ENCODE data around the gene KIAA0319L. TPM values are rescaled to one million over a fixed set of nuclear protein-coding genes. Genes with fewer than 3 reads are reported as not detected.
"Not testable (repeated sequence)": the region's sequence is repeated elsewhere in the genome, so short reads cannot be mapped to it uniquely, and the experiment has no call there.

KIAA0319L gene
- total and polyA plus RNA-seq, 11 donors: 21.0 to 108 (median 76.6) TPM

DNA sequence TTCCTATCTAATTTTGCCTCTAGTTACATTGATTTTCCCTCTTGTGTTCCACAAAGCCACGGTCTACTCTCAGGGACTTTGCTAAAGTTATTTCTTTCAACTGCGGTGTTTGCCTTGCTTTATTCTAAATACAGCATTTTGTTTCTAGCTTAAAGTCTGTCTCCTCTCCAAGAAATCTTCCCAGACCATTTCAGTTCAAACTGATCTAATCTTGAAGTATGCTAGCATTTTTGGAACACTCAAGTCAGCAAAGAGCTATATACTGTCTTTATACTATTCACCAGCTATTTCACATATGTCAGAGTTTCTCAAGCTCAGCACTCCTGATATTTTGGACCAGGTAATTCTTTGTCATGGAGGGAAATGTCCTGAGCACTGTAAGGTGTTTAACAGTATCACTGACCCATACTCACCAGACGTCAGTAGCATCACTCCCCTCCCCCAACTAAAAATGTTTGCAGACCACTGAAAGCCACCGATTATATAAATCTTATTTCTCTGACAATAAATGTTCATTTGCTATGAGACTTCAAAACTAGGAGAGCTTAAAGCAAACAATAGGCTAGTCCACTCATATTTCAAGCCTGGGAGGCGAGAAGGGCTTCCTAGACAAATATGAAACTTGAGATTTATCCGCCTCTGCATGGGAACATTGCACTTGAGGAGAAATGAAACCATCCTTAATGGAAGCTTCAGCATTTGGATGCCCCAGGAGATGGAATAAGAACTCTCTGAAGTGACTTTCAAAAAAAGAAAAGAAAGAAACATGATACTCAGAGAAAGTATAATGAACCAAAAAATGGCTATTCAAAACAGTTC, 81.1 kb downstream of the KIAA0319L start:
- peaks cover 0 to 76% (median 59%) of the 10 kb centered on the region in 9 donors for H3K36me3 ChIP-seq
- no peak overlapping the region for H3K27ac ChIP-seq
- H3K4me1 ChIP-seq: peaks cover 0 to 7% (median 0%) of the 10 kb centered on the region in 12 donors
- no peak overlapping the region for H3K4me3 ChIP-seq
- H3K9me3 ChIP-seq: peaks cover 0 to 2% (median 0%) of the 10 kb centered on the region in 12 donors
- intact Hi-C loops (cut with DNase I): no loop called here
- DNase-seq (no peak), ATAC-seq (no peak)
- 94 to 98% (median 96%) methylated on average over 6 of the region's 6 CpGs for WGBS, 4 donors
- TF ChIP-seq POLR2A (IDR thresholded peaks at IDR 0.05): no peak
- TF ChIP-seq, protein P1, sequence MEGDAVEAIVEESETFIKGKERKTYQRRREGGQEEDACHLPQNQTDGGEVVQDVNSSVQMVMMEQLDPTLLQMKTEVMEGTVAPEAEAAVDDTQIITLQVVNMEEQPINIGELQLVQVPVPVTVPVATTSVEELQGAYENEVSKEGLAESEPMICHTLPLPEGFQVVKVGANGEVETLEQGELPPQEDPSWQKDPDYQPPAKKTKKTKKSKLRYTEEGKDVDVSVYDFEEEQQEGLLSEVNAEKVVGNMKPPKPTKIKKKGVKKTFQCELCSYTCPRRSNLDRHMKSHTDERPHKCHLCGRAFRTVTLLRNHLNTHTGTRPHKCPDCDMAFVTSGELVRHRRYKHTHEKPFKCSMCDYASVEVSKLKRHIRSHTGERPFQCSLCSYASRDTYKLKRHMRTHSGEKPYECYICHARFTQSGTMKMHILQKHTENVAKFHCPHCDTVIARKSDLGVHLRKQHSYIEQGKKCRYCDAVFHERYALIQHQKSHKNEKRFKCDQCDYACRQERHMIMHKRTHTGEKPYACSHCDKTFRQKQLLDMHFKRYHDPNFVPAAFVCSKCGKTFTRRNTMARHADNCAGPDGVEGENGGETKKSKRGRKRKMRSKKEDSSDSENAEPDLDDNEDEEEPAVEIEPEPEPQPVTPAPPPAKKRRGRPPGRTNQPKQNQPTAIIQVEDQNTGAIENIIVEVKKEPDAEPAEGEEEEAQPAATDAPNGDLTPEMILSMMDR (IDR thresholded peaks at IDR 0.05): no peak
- H3K27me3 ChIP-seq: no peaks in the 10 kb centered on the region

DNA sequence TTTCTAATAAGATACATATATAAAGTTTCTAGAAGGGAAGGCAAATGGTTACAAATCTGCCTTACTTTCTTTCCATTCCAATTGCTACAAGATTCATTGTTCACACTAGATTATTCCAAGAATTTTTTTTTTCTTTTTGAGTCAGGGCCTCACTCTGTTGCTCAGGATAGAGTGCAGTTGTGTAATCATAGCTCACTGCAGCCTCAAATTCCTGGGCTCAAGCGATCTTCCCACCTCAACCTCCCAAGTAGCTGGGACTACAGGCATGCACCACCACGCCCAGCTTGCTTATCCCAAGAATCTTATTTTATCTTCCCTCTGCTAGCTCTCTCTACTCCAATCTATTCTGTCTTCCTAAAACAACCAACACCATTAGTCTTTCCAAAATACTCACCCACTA, 81.8 kb downstream of the KIAA0319L start:
- TF ChIP-seq, protein P1 (IDR thresholded peaks at IDR 0.05): no peak
- TF ChIP-seq POLR2A (IDR thresholded peaks at IDR 0.05): no peak
- DNase-seq (no peak), ATAC-seq (no peak)
- H3K36me3 ChIP-seq: peaks cover 0 to 83% (median 64%) of the 10 kb centered on the region in 9 donors
- intact Hi-C loops (cut with DNase I): no loop called here
- H3K4me1 ChIP-seq: peaks cover 0 to 9% (median 0%) of the 10 kb centered on the region in 12 donors
- no peaks in the 10 kb centered on the region for H3K9me3 ChIP-seq
- WGBS, 4 donors: 89 to 100% (median 92%) methylated on average over 2 of the region's 2 CpGs
- no peak overlapping the region for H3K4me3 ChIP-seq
- H3K27me3 ChIP-seq: no peaks in the 10 kb centered on the region
- no peak overlapping the region for H3K27ac ChIP-seq

DNA sequence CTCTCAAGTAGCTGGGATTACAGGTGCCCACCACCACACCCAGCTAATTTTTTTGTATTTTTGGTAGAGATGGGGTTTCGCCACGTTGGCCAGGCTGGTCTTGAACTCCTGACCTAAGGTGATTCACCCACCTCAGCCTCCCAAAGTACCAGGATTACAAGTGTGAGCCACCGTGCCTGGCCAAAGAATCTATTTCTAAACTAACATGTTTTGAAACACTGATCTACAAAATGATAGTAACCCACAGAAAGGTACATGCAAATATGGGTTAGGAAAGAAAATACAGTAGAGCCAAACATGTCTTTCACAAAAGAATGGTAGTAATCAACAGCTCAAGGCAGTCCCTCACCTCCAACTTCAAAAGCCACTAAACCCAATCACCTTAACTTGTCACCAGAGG, 84.0 kb downstream of the KIAA0319L start:
- WGBS, 4 donors: 95 to 99% (median 96%) methylated on average over 3 of the region's 3 CpGs
- H3K36me3 ChIP-seq: peaks cover 0 to 96% (median 78%) of the 10 kb centered on the region in 9 donors

DNA sequence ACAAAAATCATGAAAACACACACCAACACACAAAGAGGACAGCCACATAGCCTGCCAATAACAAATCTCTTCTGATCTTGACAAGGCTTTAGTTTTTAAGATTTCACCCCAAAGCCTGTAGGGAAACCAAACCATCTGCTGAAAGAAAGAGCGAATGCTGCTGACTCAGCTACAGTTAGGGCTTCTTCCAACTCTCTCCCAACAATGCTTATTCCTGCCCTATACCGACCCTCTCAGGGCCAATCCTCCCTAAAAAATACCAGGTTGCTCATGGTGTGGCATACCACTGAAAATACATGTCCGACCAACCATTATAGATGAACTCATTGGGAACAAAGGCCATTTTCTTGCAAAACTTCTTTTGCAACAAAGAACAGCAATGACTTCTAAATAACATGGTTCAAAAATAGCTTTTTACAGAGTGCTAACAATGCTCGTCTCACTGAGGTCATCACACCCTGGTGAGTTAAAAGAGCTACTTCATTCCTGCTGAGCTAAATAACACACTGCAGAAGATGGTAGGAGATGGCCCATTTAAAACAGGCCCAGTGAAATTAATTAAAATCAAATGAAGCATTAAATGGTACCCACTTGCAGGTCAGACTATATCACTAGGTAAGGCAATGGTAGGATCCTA, 86.1 kb downstream of the KIAA0319L start:
- peaks cover 0 to 90% (median 73%) of the 10 kb centered on the region in 9 donors for H3K36me3 ChIP-seq

More for the DNA sequence above, 84.0 kb downstream of the KIAA0319L start:
- intact Hi-C loops (cut with DNase I); DNase-seq; H3K27me3 ChIP-seq; H3K27ac ChIP-seq; ATAC-seq; H3K9me3 ChIP-seq; H3K4me3 ChIP-seq; H3K4me1 ChIP-seq: not testable (repeated sequence)

More for the DNA sequence above, 86.1 kb downstream of the KIAA0319L start:
- Histone ChIP-seq H3K27ac (peak overlapping the region in 1 of 12 donors; percentile 2), H3K9me3 (no peaks in the 10 kb centered on the region), H3K4me1 (peaks cover 0 to 17% (median 0%) of the 10 kb centered on the region in 12 donors), H3K4me3 (no peak overlapping the region), H3K27me3 (no peaks in the 10 kb centered on the region)
- ATAC-seq (peak in 2 of 4 donors; percentile 56 to 59), DNase-seq (no peak)
- no peak for TF ChIP-seq POLR2A (IDR thresholded peaks at IDR 0.05)
- TF ChIP-seq, protein P1 (IDR thresholded peaks at IDR 0.05): no peak
- intact Hi-C loops (cut with DNase I): no loop called here
- WGBS, 4 donors: 85 to 89% (median 85%) methylated on average over 4 of the region's 4 CpGs
